ENCODE measurements around the gene INSRR.

DNA sequence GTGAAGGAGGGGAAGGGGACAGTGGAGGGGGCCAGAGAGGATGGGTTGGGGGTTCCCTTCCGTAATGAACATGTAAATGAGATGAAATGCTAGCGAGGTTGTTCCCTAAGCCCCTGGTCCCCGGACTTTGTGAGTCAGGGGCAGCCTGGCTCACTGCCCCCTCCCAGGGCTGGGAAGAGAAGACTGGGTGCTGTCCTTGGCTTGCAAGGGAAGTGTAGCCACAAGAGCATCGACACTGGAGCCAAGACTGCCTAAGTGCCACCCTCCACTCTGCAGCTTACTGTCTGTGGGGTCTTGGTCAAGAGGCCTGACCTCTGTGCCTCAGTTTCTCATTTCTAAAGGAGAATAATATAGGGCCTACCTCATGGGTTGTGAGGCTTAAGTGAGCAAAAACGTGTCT lies 35.1 kb upstream of the INSRR start:
- no peak for TF ChIP-seq POLR2AphosphoS5 (IDR thresholded peaks at IDR 0.05; ENCODE audit: low read depth, low read length)
- no peak for TF ChIP-seq TAF1 (IDR thresholded peaks at IDR 0.05; ENCODE audit: borderline replicate concordance, insufficient read depth, low read length)
- TF ChIP-seq REST (IDR thresholded peaks at IDR 0.05; ENCODE audit: insufficient read depth in 1 of 2, low read depth in 2 of 2, low read length in 2 of 2) = 0 out of 4 replicates have a peak, but pooled peaks of 1 of the 2 experiments have one; percentile 5

All from PFSK-1 (cell line).